Measurements from ENCODE around the gene PTPRN. TPM values are rescaled to one million over a fixed set of nuclear protein-coding genes. Genes with fewer than 3 reads are reported as not detected.

The PTPRN gene
- total and polyA plus RNA-seq, 2 of the 8 experiments (the other 6 are each of a cell fraction or from before 2014, with no cell fraction given): 5.4 to 8.2 TPM

GRCh38 chr2:219296631-219297391, 12.4 kb downstream of the PTPRN start (continued):
- TF ChIP-seq RBBP5 (IDR thresholded peaks at IDR 0.05; ENCODE audit: borderline replicate concordance, low read depth, low read length) (no peak), POU5F1 (IDR thresholded peaks at IDR 0.05; ENCODE audit: low read depth, low read length) (no peak), MAX (IDR thresholded peaks at IDR 0.05) (no peak), EP300 (IDR thresholded peaks at IDR 0.05; ENCODE audit: borderline replicate concordance in 1 of 2, low read depth in 2 of 2, low read length in 2 of 2) (no peak), JUND (IDR thresholded peaks at IDR 0.05; ENCODE audit: low read length) (no peak), FOSL1 (IDR thresholded peaks at IDR 0.05; ENCODE audit: insufficient read depth, low read depth, low read length) (no peak), TAF1 (IDR thresholded peaks at IDR 0.05; ENCODE audit: low read depth, low read length) (no peak), ATF3 (IDR thresholded peaks at IDR 0.05; ENCODE audit: insufficient read depth, low read depth, low read length) (no peak), EGR1 (IDR thresholded peaks at IDR 0.05; ENCODE audit: borderline replicate concordance, low read depth, low read length) (no peak), CBX8 (IDR thresholded peaks at IDR 0.05; ENCODE audit: borderline replicate concordance, low read depth, low read length) (no peak), BACH1 (IDR thresholded peaks at IDR 0.05; ENCODE audit: low read length) (no peak)
